Measurements from ENCODE around the gene KCNIP4. TPM values are rescaled to one million over a fixed set of nuclear protein-coding genes. Genes with fewer than 3 reads are reported as not detected.

The KCNIP4 gene
- total RNA-seq, 2 experiments from 2014 or later: not detected

- Mint-ChIP-seq H3K27ac (no peak overlapping the region), H3K4me1 (no peaks in the 10 kb centered on the region), H3K9me3 (peaks cover 3% of the 10 kb centered on the region), H3K36me3 (ENCODE audit: low read depth) (no peaks in the 10 kb centered on the region), H3K4me3 (no peak overlapping the region), H3K27me3 (no peaks in the 10 kb centered on the region)
- ChIA-PET POLR2A (no interaction called here), CTCF (interaction anchor here (1.4 kb wide), 1 partner anchor 19 kb away, joined by 3 read pairs; no protein-coding TSS in a partner anchor)
- no peak for DNase-seq
Measured at GRCh38 chr4:21454201-21454600, 494.4 kb downstream of the KCNIP4 start.

DNA sequence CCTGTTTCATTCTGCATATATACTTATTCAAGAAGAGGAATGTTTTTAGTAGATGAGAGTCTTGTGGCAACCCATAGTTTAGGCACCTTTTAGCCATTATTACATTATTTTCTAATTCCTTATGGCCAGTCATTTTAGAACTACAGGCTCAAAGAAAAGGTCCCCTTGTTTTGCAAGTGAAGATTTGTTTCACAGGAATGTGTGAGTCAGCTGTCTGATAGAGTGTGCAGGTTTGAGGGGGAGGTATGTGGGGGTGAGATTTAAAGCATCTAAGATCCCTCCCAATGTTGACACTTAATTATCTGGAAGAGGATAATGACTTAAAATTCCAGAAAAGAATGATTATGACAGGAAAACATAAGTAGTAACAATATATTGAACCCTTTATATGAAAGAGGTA lies 495.6 kb downstream of the KCNIP4 start:
- H3K4me3 Mint-ChIP-seq: no peak overlapping the region
- ChIA-PET POLR2A (no interaction called here), CTCF (no interaction called here)
- H3K27ac Mint-ChIP-seq: no peak overlapping the region
- H3K4me1 Mint-ChIP-seq: no peaks in the 10 kb centered on the region
- DNase-seq: no peak
- H3K9me3 Mint-ChIP-seq: peaks cover 3% of the 10 kb centered on the region
- no peaks in the 10 kb centered on the region for H3K27me3 Mint-ChIP-seq
- no peaks in the 10 kb centered on the region for H3K36me3 Mint-ChIP-seq (ENCODE audit: low read depth)

DNA sequence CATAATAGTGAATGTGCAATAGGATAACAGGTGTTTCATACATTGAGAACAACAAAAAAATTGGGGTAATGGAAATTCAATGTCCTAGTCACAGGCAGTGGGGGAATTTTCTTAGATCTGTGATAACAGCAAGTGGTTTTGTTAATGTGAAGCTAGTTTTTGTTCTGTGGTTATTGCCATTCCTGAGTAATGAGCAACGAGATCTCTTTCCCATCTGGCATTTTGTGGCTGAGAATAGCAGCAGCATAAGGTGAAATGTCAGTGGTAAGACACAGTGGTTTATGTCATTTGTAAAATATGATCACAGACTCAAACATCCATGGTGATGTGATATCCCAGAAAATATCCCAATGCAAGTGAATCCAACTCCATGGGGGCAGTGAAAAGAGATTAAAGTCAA lies 497.5 kb downstream of the KCNIP4 start:
- no peak for DNase-seq
- H3K4me3 Mint-ChIP-seq: no peak overlapping the region
- H3K27ac Mint-ChIP-seq: no peak overlapping the region
- no peaks in the 10 kb centered on the region for H3K27me3 Mint-ChIP-seq
- H3K36me3 Mint-ChIP-seq (ENCODE audit: low read depth): no peaks in the 10 kb centered on the region
- ChIA-PET POLR2A (no interaction called here), CTCF (no interaction called here)
- H3K9me3 Mint-ChIP-seq: no peaks in the 10 kb centered on the region
- H3K4me1 Mint-ChIP-seq: no peaks in the 10 kb centered on the region

GRCh38 chr4:21450331-21450730 lies 498.2 kb downstream of the KCNIP4 start:
- H3K4me3 Mint-ChIP-seq: no peak overlapping the region
- H3K9me3 Mint-ChIP-seq: no peaks in the 10 kb centered on the region
- no peak overlapping the region for H3K27ac Mint-ChIP-seq
- no peak for DNase-seq
- no peaks in the 10 kb centered on the region for H3K36me3 Mint-ChIP-seq (ENCODE audit: low read depth)
- CTCF ChIA-PET: no interaction called here
- POLR2A ChIA-PET: no interaction called here
- H3K27me3 Mint-ChIP-seq: no peaks in the 10 kb centered on the region
- no peaks in the 10 kb centered on the region for H3K4me1 Mint-ChIP-seq

DNA sequence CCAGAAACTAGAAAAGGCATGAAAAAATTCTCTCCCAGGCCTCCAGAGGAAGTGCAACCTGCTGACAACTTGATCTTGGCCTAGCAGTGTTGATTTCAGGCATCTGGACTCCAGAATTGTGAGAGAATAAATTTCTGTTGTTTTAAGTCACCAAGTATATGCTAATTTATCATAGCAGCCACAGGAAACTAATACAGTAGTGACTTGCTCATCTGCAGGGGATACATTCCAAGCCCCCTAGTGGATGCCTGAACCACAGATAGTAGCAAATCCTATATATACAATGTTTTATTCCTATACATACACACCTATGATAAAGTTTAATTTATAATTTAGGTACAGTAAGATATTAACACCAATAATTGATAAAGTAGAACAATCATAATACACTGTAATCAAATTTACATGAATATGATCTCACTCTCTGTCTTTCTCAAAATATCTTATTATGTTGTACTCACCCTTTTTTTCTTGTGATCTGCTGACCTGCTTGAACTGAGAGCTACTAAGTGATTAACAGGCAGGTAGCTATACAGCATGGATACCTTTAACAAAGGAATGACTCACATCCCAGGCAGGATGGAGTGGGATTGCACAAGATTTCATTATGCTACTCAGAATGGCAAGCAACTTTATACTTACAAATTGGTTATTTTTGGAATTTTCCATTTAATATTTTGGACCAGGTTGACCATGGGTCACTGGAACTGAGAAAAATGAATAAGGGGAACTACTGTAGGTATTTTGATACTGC lies 501.1 kb downstream of the KCNIP4 start:
- CTCF ChIA-PET: no interaction called here
- Mint-ChIP-seq H3K4me1 (no peaks in the 10 kb centered on the region), H3K27me3 (no peaks in the 10 kb centered on the region), H3K36me3 (ENCODE audit: low read depth) (no peaks in the 10 kb centered on the region), H3K9me3 (peaks cover 2% of the 10 kb centered on the region), H3K27ac (no peak overlapping the region), H3K4me3 (no peak overlapping the region)
- DNase-seq: no peak
- POLR2A ChIA-PET: no interaction called here

DNA sequence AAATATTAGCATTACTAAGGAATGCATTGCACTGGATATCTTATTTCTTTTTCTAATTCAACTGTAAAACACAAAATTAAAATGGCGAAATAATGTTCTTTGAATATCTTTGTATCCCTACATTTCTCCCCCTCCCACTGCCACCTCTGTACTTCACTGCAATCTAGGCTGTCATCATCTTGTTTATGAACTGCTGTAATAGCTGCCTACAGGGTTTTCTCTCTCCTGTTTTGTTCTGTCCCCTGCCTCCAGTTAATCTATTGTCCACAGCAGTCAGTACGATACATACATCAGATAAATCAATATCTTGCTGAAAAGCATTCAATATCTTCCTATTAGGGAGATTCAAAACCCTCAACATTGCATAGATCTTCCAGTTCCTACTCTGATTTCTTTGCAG lies 528.4 kb downstream of the KCNIP4 start:
- H3K27ac Mint-ChIP-seq: no peak overlapping the region
- POLR2A ChIA-PET: no interaction called here
- DNase-seq: no peak
- CTCF ChIA-PET: no interaction called here
- H3K4me3 Mint-ChIP-seq: no peak overlapping the region
- no peaks in the 10 kb centered on the region for H3K4me1 Mint-ChIP-seq
- H3K9me3 Mint-ChIP-seq: no peaks in the 10 kb centered on the region
- H3K27me3 Mint-ChIP-seq: no peaks in the 10 kb centered on the region
- no peaks in the 10 kb centered on the region for H3K36me3 Mint-ChIP-seq (ENCODE audit: low read depth)

DNA sequence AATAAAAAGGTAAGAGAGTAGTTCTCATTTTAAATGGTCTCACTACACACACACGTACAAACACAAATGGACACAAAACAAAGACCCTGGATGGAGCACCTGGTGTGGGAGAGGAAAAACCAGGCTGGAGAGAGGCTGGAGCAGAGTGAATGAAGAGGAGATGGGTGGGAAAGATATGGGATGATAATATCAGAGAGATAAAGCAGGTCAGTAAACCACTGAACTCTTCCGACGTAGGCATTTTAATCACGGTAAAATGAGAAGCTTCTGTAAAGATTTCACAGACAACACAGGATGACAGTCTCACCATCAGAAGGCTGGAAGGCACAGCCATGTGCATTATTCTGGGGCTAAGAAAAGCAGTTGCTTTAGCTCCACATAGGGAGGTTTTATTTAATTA lies 532.8 kb downstream of the KCNIP4 start:
- Mint-ChIP-seq H3K27me3 (no peaks in the 10 kb centered on the region), H3K27ac (no peak overlapping the region), H3K4me1 (no peaks in the 10 kb centered on the region), H3K9me3 (peaks cover 6% of the 10 kb centered on the region), H3K4me3 (no peak overlapping the region), H3K36me3 (ENCODE audit: low read depth) (no peaks in the 10 kb centered on the region)
- POLR2A ChIA-PET: no interaction called here
- DNase-seq: no peak
- CTCF ChIA-PET: no interaction called here

- DNase-seq: no peak
- H3K9me3 Mint-ChIP-seq: peaks cover 8% of the 10 kb centered on the region
- no peak overlapping the region for H3K4me3 Mint-ChIP-seq
- H3K36me3 Mint-ChIP-seq (ENCODE audit: low read depth): no peaks in the 10 kb centered on the region
- H3K27me3 Mint-ChIP-seq: no peaks in the 10 kb centered on the region
- ChIA-PET POLR2A (no interaction called here), CTCF (no interaction called here)
- H3K4me1 Mint-ChIP-seq: no peaks in the 10 kb centered on the region
- H3K27ac Mint-ChIP-seq: no peak overlapping the region
Measured at GRCh38 chr4:21413807-21414370, 534.7 kb downstream of the KCNIP4 start.

DNA sequence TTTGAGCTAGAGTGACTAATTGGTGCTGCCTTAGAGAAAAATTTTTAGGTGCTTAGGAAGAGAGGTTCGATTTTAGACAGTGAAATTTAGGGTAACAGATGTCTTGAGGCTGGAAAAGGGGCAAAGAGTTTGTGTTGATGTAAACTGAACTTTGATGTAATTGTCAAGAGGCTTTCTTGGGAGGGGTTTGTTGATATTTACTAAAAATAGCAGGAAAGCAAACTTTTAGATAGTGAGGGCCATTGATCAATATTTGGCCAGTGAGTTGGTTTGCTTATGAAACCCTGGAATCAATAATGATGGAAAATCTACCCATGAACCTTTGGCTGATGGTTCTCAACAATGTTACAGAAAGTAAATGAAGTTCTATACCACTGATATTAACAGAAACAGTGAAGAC lies 537.5 kb downstream of the KCNIP4 start:
- Mint-ChIP-seq H3K4me3 (no peak overlapping the region), H3K36me3 (ENCODE audit: low read depth) (no peaks in the 10 kb centered on the region), H3K4me1 (no peaks in the 10 kb centered on the region), H3K9me3 (peaks cover 10% of the 10 kb centered on the region), H3K27ac (no peak overlapping the region), H3K27me3 (no peaks in the 10 kb centered on the region)
- POLR2A ChIA-PET: no interaction called here
- no peak for DNase-seq
- CTCF ChIA-PET: no interaction called here

DNA sequence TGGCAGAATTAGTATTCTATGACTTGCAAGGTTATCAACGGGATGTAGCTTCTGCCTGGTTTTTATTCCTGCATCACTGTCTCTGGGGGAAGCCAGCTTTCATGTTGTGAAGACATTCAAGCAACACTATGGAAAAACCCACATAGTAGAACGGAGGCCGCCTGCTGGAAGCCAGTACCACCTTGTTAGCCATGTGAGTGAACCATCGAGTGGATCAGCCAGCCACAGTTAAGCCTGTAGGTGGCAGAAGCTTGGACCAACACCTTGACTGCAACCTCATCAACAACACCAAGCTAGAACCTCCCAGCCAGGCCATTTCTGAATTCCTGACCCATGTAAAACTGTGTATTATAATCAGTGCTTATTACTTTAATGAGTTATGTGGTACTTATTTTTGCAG lies 538.2 kb downstream of the KCNIP4 start:
- Mint-ChIP-seq H3K36me3 (ENCODE audit: low read depth) (no peaks in the 10 kb centered on the region), H3K4me3 (no peak overlapping the region), H3K27me3 (no peaks in the 10 kb centered on the region), H3K9me3 (peaks cover 10% of the 10 kb centered on the region), H3K27ac (no peak overlapping the region), H3K4me1 (no peaks in the 10 kb centered on the region)
- no peak for DNase-seq
- POLR2A ChIA-PET: no interaction called here
- CTCF ChIA-PET: no interaction called here

DNA sequence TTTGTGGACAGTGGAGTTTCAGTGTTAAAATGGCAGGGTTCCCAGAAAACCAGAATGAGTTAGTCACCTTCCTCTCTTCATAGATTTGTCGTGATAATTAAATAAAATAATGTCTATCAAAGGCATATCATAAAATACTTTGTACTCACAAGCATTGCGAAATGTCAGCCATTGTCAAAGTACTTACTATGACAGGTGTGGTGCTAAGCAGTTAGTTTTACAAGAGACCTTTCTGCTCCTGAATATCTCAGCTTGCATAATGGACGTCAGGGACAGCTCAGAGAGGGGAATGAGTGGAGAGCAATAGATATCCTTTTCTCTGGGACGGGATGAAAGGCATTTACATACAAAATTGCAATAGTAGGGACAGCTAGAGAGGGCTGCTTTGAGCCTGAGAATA lies 560.9 kb downstream of the KCNIP4 start:
- ChIA-PET CTCF (no interaction called here), POLR2A (no interaction called here)
- no peaks in the 10 kb centered on the region for H3K4me1 Mint-ChIP-seq
- no peaks in the 10 kb centered on the region for H3K27me3 Mint-ChIP-seq
- H3K9me3 Mint-ChIP-seq: no peaks in the 10 kb centered on the region
- H3K27ac Mint-ChIP-seq: no peak overlapping the region
- DNase-seq: no peak
- no peaks in the 10 kb centered on the region for H3K36me3 Mint-ChIP-seq (ENCODE audit: low read depth)
- H3K4me3 Mint-ChIP-seq: no peak overlapping the region

GRCh38 chr4:21386166-21386780 lies 562.3 kb downstream of the KCNIP4 start:
- Mint-ChIP-seq H3K4me3 (no peak overlapping the region), H3K27me3 (no peaks in the 10 kb centered on the region)

DNA sequence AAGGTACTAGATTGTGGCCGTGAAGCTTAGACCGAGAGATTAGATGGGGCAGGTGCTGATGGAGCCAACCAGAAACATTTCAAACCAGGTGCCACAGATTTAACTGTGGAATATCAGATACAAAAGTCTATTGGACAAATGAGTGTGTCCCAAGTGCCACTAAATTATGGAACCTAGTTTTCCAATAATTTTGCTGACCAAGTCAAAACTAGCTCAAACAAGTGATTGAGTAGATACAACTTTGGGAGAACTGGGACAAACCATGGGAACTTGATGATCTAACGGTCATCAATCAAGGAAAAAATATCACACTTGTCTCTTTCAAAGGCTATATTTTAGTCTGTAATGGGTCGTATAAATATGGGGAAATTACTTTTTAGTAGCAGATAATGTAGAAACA lies 562.9 kb downstream of the KCNIP4 start:
- ChIA-PET POLR2A (no interaction called here), CTCF (no interaction called here)
- H3K27ac Mint-ChIP-seq: no peak overlapping the region
- no peak overlapping the region for H3K4me3 Mint-ChIP-seq
- H3K27me3 Mint-ChIP-seq: no peaks in the 10 kb centered on the region
- H3K4me1 Mint-ChIP-seq: no peaks in the 10 kb centered on the region
- DNase-seq: no peak
- H3K36me3 Mint-ChIP-seq (ENCODE audit: low read depth): no peaks in the 10 kb centered on the region
- no peaks in the 10 kb centered on the region for H3K9me3 Mint-ChIP-seq

More at GRCh38 chr4:21386166-21386780, 562.3 kb downstream of the KCNIP4 start:
- Mint-ChIP-seq H3K4me1 (no peaks in the 10 kb centered on the region), H3K9me3 (no peaks in the 10 kb centered on the region), H3K36me3 (ENCODE audit: low read depth) (no peaks in the 10 kb centered on the region), H3K27ac (no peak overlapping the region)
- ChIA-PET POLR2A (no interaction called here), CTCF (no interaction called here)
- no peak for DNase-seq

DNA sequence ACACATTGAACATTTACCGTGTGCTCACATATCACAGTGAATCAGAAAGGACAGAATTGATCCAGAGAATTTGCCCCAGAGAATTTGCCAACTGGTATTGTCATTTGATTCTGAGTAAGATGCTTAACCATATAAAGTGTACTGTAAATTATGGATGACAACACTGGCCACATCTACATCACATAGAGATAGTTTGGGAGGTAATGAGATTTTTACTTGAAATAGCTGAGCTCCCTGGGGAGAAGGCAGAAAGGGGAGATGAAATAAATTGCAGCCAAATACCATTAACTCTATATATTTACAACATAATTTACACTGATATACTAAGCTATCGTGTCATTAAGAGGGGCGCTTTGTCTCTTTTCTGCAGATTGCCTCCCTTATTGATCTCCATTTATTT lies 564.0 kb downstream of the KCNIP4 start:
- no peaks in the 10 kb centered on the region for H3K4me1 Mint-ChIP-seq
- H3K9me3 Mint-ChIP-seq: no peaks in the 10 kb centered on the region
- CTCF ChIA-PET: no interaction called here
- H3K27ac Mint-ChIP-seq: no peak overlapping the region
- H3K27me3 Mint-ChIP-seq: no peaks in the 10 kb centered on the region
- no peaks in the 10 kb centered on the region for H3K36me3 Mint-ChIP-seq (ENCODE audit: low read depth)
- POLR2A ChIA-PET: no interaction called here
- H3K4me3 Mint-ChIP-seq: no peak overlapping the region
- DNase-seq: no peak

All from activated CD4-positive, alpha-beta memory T cell treated with anti-CD3 and anti-CD28 coated beads, Interleukin-2, amount 10 ng/mL, durations not matched to agents 7 days and 5 days (primary cell).